Lower leg skin (tissue), 4 donors: Measurements from ENCODE around the gene ULK1. TPM values are rescaled to one million over a fixed set of nuclear protein-coding genes. Genes with fewer than 3 reads are reported as not detected.
"Not testable (repeated sequence)": the region's sequence is repeated elsewhere in the genome, so short reads cannot be mapped to it uniquely, and the experiment has no call there.

Experiments
- DNase-seq, 2 donors: peaks; one replicate each; pipeline ENCODE4 v3.0.0-alpha.2; 2019; ENCODE audit warnings: low spot score in 2 of 2
- H3K4me3 ChIP-seq: fragments of 200-600 bp; sonication (generic); 2 replicates; pipeline ENCODE4 v1.5.1; 2017; ENCODE audit warnings: mild to moderate bottlenecking, low read depth; ENCODE audit not compliant: poor library complexity, severe bottlenecking
- CTCF ChIP-seq, 3 donors: fragments of 450-650 bp; IDR thresholded peaks; one replicate each; pipeline ENCODE4 v1.5.1; 2016; ENCODE audit warnings: antibody characterized with exemption in 3 of 3, mild to moderate bottlenecking in 3 of 3, moderate library complexity in 2 of 3
- POLR2A ChIP-seq, 2 donors: fragments of 450-650 bp; IDR thresholded peaks; one replicate each; pipeline ENCODE4 v1.6.1; 2016 to 2017; ENCODE audit warnings: antibody characterized with exemption in 2 of 2, mild to moderate bottlenecking in 1 of 2, moderate library complexity in 1 of 2
- WGBS, 2 donors: methylation state at CpG; one replicate each; pipeline ENCODE4 v1.1.5; 2018; 5-methylcytosine and 5-hydroxymethylcytosine counted together
- intact Hi-C: fragments of 100-400 bp; cut with DNase I; formaldehyde crosslinking; loops from one replicate; pipeline ENCODE4 v1.15.0; 2023; ENCODE audit warnings: low total_unique reads
- total RNA-seq, 4 donors: library from RNA; depleted of rRNA; stranded (reverse); fragments of >200 nt; gene quantifications; one replicate each; pipeline ENCODE4 v1.1.0, GENCODE V29; 2016

ULK1 gene
- total RNA-seq, 4 donors from 2014 or later = 42.8 to 117 (median 46.1) TPM

DNA sequence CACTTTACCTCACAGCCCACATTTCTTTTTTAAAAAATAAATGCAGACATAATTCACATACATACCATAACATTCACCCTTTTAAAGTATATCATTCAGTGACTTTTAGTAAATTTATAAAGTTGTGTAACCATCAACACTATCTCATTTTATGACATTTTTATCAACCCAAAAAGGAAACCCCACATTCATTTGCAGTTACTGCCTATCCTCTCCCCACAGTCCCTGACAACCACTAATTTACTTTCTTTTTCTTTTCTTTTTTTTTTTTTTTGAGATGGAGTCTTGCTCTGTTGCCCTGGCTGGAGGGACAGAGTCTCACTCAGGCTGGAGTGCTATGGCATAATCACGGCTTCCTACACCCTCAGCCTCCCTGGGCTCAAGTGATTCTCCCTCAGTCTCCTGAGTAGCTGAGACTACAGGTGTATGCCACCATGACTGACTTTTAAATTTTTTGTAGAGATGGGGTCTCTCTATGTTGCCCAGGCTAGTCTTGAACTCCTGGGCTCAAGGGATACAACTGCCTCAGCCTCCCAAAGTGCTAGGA, 53.8 kb downstream of the ULK1 start:
- H3K4me3 ChIP-seq = no peak overlapping the region
- WGBS, 2 donors = 62 to 69% methylated on average over 1 of the region's 1 CpG
- intact Hi-C loops = no loop called here
- TF ChIP-seq POLR2A (IDR thresholded peaks at IDR 0.05) (no peak), CTCF (IDR thresholded peaks at IDR 0.05) (no peak)
- DNase-seq = peak in 1 of 2 donors; percentile 40

DNA sequence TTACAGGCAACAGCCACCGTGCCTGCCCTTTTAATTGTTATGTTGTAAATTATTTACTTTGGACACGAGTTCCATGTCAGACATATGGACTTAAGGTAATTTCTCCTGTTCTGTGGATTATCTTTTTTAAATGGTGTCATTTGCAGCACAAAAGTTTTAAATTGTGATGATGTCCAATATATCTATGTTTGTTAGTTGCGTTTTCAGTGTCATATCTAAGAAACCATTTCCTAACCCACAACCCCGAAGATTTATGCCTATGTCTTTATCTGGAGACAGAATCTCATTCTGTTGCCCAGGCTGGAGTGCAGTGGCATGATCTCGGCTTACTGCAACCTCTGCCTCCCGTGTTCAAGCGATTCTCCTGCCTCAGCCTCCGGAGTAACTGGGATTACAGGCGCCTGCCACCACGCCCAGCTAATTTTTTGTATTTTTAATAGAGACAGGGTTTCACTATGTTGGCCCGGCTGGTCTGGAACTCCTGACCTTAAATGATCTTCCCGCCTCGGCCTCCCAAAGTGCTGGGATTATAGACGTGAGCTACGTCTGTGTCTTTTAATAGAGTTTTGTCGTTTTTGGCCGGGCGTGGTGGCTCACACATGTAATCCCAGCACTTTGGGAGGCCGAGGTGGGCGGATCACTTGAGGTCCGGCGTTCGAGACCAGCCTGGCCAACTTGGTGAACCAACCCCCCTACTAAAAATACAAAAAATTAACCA, 54.5 kb downstream of the ULK1 start:
- 31 to 35% methylated on average over 23 of the region's 23 CpGs for WGBS, 2 donors
- H3K4me3 ChIP-seq, intact Hi-C loops, DNase-seq: not testable (repeated sequence)

GRCh38 chr12:131949431-131950181, 55.2 kb downstream of the ULK1 start, which contains the start of gene EP400:
Gene EP400, plus strand, starts transcription at chr12:131949942. Its CDS starts 10,678 bp downstream, at chr12:131960620.
- H3K4me3 ChIP-seq = peak within 1 kb of the TSS; percentile 81
- 3 to 6% methylated on average over 32 to 45 of the region's 97 CpGs for WGBS, 2 donors
- peak; percentile 93 to 99 for DNase-seq
- TF ChIP-seq CTCF (IDR thresholded peaks at IDR 0.05) = no peak
- no peak for TF ChIP-seq POLR2A (IDR thresholded peaks at IDR 0.05)
- intact Hi-C loops = no loop called here

DNA sequence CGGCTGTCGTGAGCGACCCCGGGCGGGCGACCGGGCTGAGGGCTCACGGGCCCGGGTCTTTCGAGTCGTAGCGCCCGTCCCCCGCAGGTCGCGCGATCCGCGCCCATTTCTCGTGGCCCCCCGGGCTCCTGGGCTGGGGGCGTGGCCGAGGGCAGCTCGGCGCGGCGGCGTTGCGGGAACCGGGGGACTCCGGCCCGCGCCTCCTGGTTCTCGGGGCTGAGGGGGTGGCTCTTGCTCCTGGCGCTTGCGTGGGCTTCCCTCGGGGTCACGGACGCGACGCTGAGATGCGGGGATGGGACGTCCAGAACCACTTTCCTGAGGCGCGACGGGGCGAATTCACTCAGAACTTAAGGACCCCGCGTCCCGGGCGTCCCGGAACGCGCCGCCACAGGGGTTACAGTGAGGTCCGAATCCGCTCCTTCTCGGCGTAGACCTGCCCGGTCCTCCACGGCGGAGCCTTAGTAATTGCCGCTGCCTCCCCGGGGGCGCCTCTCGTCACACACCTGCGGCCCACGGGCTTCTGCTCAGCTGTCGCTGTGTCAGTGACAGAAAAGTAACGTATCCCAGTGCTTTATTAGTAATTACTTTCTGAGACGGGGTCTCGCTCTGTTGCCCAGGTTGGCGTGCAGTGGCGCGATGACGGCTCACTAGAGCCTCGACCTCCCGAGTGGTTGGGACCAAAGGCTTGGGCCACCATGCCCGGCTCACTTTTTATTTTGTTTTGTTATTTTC, 55.9 kb downstream of the ULK1 start:
- intact Hi-C loops = no loop called here
- H3K4me3 ChIP-seq = peak overlapping the region; percentile 81
- DNase-seq = peak in 1 of 2 donors; percentile 88
- no peak for TF ChIP-seq POLR2A (IDR thresholded peaks at IDR 0.05)
- TF ChIP-seq CTCF (IDR thresholded peaks at IDR 0.05) = no peak
- 0 to 1% methylated on average over 19 to 50 of the region's 79 CpGs for WGBS, 2 donors

GRCh38 chr12:131953810-131954209, 59.4 kb downstream of the ULK1 start:
- intact Hi-C loops = not testable (repeated sequence)
- whole genome bisulfite sequencing, 2 donors = 92 to 94% methylated on average over 9 of the region's 9 CpGs
- DNase-seq = peak in 1 of 2 donors; percentile 53

DNA sequence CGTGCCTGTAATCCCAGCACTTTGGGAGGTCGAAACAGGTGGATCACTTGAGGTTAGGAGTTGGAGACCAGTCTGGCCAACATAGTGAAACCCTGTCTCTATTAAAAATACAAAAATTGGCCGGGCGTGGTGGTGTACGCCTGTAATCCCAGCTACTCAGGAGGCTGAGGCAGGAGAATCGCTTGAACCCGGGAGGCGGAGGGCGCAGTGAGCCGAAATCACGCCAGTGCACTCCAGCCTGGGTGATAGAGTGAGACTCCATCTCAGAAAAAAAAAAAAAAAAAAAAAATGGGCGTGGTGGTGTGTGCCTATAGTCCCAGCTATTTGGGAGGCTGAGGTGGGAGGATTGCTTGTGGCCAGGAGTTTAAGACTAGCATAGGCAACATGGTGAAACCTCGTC, 60.0 kb downstream of the ULK1 start:
- H3K4me3 ChIP-seq, intact Hi-C loops: not testable (repeated sequence)
- WGBS, 2 donors = 94 to 95% methylated on average over 13 of the region's 13 CpGs
- DNase-seq = peak in 1 of 2 donors; percentile 58

More at GRCh38 chr12:131953810-131954209, 59.4 kb downstream of the ULK1 start:
- H3K4me3 ChIP-seq = not testable (repeated sequence)

- peak in 1 of 2 donors; percentile 61 for DNase-seq
- TF ChIP-seq POLR2A (IDR thresholded peaks at IDR 0.05) (no peak), CTCF (IDR thresholded peaks at IDR 0.05) (no peak)
- no peak overlapping the region for H3K4me3 ChIP-seq
- WGBS, 2 donors = 64 to 71% methylated on average over 4 of the region's 4 CpGs
- intact Hi-C loops = no loop called here
Measured at GRCh38 chr12:131959116-131959515, 64.7 kb downstream of the ULK1 start.
